Stimulated activated CD8-positive, alpha-beta memory T cell treated with anti-CD3 and anti-CD28 coated beads, Interleukin-15, amount 100 ng/mL, for 4 hours (primary cell): Measurements from ENCODE around the gene PXN.
"Not testable (repeated sequence)": the region's sequence is repeated elsewhere in the genome, so short reads cannot be mapped to it uniquely, and the experiment has no call there.

Experiments
- DNase-seq, 2 donors: peaks; one replicate each; pipeline ENCODE4 v3.0.0-alpha.2; 2020; ENCODE audit warnings: low read depth in 2 of 2

PXN gene

DNA sequence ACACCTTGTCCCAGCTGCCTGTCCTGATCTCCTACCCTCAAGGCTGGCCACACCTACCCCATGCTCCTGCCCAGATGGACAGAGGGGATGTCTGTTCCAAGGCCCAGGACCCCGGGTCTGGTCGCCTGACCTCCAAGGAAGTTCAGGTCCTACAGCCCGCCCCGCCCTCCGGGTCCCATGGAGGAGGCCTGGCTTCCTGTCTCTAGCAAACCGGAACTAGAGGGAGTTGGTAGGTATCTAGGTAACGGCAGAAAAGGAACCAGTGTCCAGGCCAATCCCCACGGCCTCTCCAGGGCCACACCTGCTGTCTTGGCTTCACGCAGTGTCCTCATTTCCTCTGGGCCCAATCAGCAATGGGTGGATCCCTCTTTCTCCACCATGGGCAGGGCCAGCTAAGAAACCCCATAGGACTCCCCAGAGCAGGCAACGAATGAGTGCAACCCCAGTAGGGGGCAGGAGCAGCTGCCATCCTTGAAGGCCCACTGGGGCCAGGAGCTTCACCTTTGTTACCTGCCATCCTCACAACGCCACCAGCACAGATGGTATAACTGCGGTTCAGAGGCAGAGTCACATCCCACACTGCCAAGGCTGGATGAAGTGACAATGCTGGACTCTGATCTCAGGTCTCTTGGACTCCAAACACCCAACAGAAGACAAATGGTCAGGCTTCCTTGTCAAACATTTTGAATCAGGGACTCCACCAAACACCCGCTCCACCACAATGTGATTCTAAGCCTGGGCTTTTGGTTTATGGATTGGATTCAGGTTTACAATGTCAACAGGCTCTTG, 39.5 kb downstream of the PXN start:
- no peak for DNase-seq

DNA sequence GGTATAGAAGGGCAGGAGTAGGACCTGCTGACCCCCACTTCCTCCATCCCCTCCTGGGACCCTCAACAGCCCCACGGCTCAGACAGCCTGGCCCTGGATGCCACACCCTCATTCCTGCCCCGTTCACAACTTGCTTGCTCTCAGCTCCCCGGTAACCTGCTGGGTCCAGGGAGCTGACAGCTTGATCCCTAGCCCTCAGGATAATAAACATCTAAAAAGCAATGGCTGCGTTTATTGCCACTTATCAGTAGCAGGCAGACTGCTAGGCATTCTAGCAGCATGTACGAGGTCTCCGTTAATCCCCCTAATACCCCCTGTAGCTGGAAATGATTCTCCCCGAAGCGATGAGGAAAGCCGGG, 40.4 kb downstream of the PXN start:
- DNase-seq = no peak

DNA sequence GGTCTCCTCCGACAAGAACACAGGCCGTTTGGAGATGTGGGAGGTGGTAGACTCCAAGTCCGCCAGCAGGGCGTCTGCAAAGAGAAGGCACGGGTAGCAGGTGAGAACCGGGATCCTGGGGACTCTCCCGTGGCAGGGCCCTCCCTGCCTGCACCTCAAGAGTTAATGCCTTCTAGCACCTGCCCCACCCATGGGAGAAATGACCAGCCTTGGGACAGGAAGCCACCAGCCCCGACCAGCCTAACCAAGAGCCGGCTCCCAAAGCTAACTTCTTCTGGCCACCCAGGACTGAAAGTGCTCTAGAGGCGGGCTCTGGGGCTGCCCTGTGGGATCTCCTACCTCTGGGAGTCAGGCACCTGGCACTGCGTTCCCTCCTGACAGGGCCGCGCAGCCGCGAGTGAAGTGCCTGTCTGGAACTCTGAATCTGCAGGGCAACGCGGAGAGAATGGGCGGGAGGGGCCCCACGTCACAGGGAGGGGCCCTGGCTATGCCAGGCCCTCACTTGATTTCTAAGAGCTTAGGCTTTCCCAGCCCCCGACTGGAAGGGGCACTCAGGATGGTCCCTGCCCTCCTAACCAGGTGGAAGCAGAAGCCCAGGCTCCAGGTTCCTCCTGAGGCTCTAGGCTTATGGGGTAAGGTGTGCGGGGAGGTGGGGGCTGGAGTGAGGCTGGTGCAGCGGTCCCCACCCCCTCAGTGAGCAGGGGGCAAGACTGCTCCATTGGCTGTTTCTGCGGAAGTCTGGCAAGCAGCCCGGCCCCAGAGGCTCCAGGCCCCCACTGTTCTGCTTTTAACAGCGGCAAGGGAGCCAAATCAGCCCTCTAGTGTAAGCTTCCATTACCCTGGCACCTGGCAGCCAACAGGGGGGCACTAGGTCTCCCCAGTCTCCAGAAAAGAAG, 41.0 kb downstream of the PXN start:
- no peak for DNase-seq

DNA sequence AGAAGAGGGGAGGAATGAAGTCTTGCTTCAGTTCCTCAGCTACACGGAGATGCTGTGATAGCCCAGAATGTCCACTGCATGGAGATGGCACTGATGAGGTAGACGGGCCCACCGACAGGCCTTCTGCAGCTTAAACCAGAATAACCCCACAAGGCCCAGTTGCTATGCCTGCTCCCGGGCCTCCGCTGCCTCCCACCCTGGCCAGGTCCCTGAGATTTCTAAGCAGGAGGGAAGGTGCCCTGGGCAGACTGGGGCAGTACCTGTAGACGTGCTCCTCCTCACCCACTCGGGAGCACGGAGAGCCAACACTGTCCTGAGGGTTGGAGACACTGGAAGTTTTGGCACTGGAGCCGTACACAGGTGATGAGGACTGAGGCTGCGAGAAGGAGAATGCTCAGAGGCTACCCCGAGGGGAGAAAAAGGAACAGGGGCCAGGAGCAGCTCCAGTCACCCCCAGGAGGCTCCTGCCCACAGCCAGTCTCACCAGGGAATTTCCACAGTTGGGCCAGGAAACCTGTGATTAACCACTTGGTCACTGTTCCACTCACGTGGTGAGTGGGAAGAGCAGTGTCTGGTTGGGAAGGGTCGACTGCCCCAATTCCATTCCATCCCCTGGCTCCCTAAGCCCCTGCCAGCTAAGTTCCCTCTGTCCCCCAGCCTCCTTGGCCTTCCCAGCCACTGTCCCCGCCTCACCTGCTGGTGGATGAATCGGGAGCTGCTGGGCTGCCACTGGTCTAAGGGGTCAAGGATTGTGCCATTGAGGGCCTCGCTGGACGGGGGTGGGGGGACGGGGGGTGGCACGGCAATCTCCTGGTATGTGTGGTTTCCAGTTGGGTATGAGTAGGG, 41.8 kb downstream of the PXN start:
- no peak for DNase-seq

DNA sequence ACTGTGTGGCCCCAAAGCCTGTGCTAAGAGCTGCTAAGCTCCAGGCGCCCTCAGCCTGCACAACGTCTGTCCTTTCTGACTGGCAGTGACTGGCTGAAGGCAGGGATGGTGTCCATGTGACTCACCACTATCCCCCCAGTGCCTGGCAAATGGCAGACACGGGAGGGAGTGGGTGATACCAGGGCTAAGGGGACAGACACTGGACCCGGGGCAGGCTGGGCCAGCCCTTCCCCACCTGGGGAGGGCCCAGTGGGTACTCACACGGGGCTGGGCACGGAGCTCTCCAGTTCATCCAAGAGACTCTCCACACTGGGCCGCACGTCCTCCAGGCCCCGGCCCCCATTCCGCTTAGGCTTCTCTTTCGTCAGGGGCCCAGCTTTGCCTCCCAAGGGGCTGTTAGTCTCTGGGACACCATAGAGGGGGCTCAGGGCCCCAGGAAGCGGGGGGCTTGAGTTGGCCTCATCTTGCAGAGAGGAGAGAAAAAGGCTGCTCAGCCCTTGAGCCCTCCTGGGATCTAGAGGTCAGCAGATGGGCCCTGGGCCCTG, 43.2 kb downstream of the PXN start:
- no peak for DNase-seq

DNA sequence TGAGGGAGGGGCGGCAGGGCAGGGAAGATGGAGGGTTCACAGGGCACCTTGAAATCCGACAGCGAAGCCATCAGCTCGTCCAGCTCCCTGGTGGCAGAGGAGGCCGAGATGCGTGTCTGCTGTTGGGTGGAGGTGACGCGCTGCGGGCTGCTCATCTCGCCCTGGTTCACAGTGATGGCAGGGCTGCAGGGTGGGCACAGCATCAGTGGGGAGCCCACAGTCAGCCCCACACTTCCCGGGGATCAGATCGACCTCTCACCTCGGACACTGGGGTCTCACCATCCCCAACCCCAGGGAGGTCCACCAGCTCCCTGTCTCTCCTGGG, 44.0 kb downstream of the PXN start:
- no peak for DNase-seq

DNA sequence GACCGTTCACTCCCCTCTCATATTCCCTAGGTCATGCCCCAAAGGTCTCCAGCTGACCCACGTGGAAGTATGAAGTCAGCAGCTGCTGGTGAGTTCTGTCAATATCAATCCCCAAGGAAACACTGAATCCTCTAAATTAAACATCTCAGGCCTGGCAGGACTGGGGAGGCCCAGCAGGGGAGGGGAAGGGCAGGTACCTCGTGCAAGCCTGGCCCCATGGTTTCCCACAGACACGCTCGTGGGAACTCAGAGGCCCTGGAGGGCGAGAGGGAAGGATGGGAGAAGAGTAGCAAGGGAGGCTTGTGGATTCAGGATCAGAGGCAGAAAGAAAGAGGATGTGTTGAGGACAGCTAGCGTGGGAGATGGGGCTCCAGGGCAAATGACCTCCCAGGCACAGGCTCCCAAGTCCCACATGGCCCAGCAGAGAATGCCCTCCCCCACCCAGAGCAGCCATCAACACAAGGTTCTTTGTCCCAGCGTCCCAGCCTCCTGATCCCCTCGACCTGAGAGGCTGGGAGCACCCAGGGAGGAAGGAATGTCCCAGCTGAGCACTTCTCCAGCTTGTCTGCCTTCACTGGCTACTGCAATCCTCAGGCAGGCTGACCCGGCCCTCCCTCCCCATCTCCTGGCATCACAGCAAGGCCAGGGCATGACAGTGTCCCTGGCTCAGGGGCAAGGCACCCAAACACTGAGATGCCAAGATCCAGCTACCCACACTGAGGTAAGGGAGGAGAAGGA, 44.5 kb downstream of the PXN start:
- no peak for DNase-seq

DNA sequence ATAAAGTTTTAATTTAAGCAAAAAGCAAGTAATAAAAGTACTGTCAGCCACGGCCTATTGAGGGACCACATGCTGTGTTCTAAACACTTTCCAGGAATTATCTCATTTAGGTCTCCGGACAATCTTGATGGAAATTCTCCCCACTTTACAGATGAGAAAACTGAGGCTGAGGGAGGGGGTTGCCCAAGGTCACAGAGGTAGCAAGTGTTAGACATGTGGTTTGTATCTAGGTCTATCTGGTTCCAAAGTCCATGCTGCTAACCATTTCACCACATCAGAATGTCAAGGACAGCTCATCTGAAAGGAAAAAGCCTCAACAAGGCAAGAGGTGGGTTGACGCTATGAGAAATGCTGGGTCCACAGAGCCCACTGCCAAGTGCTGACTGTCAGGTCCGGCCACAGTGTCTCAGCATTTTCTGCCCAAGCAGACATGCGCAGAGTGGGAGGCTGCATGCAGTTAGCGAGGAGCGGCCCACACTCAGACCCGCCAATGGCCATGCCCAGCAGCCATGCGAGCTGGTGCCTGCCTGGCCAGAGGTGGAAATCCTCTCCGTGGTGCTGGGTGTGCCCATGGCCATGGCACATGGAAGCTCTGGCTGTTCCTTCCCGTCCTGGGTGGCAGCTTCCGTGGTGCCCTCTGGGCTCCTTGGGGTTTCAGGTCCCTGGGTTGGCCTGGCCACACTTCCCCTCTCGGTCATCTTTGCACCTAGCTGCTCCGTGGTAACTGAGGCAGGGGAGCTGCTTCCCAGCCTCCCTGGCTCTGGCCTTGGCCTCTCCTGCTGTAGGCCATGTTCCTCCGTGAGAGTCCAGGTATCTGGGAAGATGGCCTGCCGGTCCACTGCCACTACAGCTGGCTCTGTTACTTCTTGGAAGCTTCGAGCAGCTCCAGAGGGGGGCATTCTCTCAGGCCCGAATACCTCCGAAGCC, 46.6 kb downstream of the PXN start:
- no peak for DNase-seq

DNA sequence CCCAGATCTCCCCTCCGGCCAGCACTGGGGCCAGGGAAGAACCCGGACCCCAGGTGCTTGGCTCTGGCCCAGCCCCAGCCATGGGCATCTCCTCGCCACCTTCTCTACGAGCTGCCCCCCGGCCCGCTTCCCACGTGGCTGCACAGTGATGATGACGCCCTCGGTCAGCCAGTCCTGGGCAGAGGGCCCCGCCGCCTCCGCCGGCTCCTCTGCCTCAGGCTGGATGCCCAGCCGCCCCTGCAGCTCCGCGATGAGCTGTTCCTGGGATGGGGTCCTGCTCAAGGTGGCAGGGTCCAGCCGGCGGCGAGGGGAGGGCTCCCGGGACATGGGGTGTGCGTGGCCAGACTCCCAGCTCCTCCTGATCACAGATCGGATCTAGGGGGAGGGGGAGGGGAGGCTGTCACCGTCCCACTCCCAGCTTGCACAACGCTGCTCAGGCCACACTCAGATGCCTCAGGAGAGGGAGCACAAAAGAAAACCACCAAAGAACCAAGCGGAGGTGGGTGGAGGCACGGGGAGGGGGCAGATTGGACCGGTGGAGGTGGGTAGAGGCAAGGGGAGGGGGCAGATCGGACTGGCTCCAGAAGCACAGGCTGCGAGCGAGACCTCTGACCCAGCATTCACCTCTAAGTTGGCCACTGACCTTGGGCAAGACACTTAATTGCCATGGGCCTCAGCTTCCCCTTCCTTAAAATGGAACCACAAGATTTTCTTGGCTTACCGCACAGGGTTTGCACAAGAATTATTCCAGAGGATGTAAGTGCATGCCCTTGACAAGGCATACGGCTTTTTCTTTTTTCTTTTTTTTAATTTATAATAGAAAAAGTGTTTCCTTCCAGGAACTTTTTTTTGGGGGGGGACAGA, 48.6 kb downstream of the PXN start:
- no peak for DNase-seq

DNA sequence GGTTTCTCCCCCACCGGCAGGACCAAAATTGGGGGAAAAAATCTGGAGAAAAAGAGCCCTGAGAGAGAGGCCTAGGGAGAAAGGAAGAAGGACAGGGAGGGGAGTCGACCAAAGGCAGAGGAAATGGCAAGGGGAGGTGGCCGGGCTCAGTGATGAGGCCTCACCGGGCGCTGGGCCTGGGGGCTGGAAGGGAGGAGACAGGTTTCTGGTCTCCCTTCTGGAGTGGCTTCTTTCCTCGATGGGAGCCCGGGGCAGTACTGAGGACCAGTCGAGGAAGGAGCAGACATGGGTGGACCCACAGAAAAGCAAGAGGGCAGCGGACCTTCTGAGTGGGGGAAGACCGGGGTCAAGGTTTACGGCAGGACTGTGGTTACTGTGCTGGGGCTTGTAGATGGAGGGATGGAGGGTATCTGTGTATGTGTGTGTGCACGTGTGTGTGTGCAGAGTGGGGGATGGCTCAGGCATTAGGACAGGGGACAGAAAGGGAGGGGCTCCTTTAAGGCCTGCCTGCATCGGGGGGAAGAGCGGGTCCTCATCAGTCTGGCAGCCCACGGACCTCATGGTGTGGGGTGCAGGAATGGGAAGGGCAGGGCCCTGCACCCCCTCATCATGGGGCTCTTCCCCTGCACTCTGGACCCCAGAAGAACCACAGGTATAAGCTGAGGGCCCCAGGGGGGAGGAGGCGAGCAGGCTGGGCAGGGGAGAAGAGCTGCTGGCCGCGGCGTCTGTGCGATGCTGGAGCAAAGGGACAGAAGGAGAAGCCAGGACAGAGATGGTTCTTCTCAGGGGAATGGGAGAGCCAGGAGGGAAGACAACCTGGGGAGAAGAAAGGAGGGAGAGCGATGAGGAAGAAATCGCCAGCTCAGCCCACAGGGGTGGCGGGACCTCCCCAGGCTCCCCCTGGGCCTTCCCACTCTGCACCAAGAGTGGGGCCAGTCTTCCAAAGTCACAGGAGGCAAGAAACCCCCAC, 49.5 kb downstream of the PXN start:
- no peak for DNase-seq

- no peak for DNase-seq
These were observed 50.2 kb downstream of the PXN start for GRCh38 chr12:120215357-120215735.

GRCh38 chr12:120214626-120215356, 50.7 kb downstream of the PXN start:
- DNase-seq = no peak

- no peak for DNase-seq
These were observed 51.8 kb downstream of the PXN start for GRCh38 chr12:120213758-120214157.

DNA sequence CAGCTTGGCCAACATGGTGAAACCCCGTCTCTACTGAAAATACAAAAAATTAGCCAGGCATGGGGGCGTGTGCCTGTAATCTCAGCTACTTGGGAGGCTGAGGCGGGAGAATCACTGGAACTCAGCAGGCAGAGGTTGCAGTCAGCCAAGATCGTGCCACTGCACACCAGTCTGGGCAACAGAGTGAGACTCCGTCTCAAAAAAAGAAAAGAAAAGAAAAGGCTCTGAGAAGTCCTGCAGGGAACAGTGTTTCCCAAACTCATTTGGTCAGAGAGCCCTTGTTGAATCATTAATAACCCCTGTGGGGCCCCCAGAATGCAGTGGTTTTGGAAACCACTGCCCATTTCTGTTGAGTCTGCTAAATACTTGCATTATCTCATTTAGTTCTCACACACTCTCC, 52.3 kb downstream of the PXN start:
- not testable (repeated sequence) for DNase-seq

DNA sequence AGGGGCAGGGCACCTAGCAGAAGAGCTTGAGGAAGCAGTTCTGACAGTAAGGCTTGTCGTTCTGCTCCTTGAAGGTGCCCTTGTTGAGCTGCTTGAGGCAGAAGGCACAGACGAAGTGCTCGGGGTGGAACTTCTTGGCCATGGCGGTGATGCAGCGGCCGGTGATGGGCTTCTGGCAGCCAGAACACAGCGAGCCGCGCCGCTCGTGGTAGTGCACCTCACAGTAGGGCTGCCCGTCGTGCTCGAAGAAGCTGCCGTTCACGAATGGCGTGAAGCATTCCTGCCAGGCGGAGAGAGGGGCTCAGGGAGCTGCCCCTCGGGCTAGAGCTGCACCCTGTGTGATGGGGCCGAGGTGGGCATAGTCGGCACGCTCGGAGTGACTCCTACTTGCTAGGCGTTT, 53.2 kb downstream of the PXN start:
- DNase-seq = no peak

DNA sequence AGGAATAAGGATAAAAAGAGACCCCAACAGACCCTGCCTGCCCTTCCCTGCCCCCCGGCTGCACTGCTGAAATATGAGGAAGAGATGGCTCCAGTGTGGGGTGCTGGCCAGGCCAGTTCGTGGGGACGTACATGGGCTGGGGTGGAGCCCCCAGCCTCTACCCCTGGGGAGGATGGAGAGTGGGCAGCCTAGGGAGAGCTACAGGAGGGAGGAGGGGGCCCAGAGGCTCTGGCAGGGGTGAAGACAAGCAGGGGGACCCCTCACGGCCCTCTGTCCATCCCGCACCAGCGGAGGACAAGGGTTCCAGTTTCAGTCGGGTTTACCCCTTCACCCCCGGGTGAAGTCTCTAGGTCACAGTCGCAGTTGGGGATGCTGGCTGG, 53.6 kb downstream of the PXN start:
- no peak for DNase-seq

- DNase-seq = no peak
These were observed 54.2 kb downstream of the PXN start for GRCh38 chr12:120211243-120211903.
